H1 (cell line): Measurements from ENCODE around the gene GCLM. TPM values are rescaled to one million over a fixed set of nuclear protein-coding genes. Genes with fewer than 3 reads are reported as not detected.
A peak's percentile ranks its signal among the peaks of the same experiment; 100 is the strongest.

Source experiments
- CTCF ChIA-PET: fragments of 300-600 bp; sonication (Branson Sonifier 250); formaldehyde crosslinking; loops from one replicate; lab custom pipeline; 2021; ENCODE audit not compliant: partially characterized antibody; lab: Charles Lee
- POLR2A ChIA-PET: fragments of 300-600 bp; sonication (Branson Sonifier 250); formaldehyde crosslinking; loops from one replicate; lab custom pipeline; 2021; ENCODE audit warnings: inconsistent platforms; ENCODE audit not compliant: partially characterized antibody; lab: Charles Lee
- DNase-seq, 2 experiments: peaks; one replicate each; pipeline versions ENCODE4 v3.0.0 to v3.0.0-alpha.2; 2010 to 2022; ENCODE audit warnings: low spot score in 2 of 2, low read depth in 1 of 2, mixed read lengths in 1 of 2
- FAIRE-seq: peaks from 2 replicates; lab custom pipeline; 2011; peaks lifted over from hg19 to GRCh38; lab: Jason Lieb, UNC
- H2AFZ ChIP-seq: 2 replicates; pipeline ENCODE4 v1.8.1; 2012; ENCODE audit warnings: low read length, inconsistent platforms
- H2AK5ac ChIP-seq: 2 replicates; pipeline ENCODE4 v1.6.1; 2013; ENCODE audit warnings: low read depth, low read length
- H2BK120ac ChIP-seq: replicated peaks from 2 replicates; pipeline ENCODE3; 2013; ENCODE audit warnings: low read depth, low read length, inconsistent platforms
- H2BK12ac ChIP-seq: 2 replicates; pipeline ENCODE4 v1.6.1; 2013; ENCODE audit warnings: low read depth, low read length
- H2BK15ac ChIP-seq: 2 replicates; pipeline ENCODE4 v1.6.1; 2013; ENCODE audit warnings: low read length
- H2BK20ac ChIP-seq: 2 replicates; pipeline ENCODE4 v1.6.1; 2013; ENCODE audit warnings: low read length
- H2BK5ac ChIP-seq: 2 replicates; pipeline ENCODE4 v1.6.1; 2013; ENCODE audit warnings: low read depth, low read length
- H3K14ac ChIP-seq: 2 replicates; pipeline ENCODE4 v1.6.1; 2013; ENCODE audit warnings: inconsistent platforms; ENCODE audit not compliant: insufficient read length
- H3K18ac ChIP-seq: 2 replicates; pipeline ENCODE4 v1.6.1; 2013; ENCODE audit warnings: low read length; ENCODE audit errors: extremely low read depth
- H3K23ac ChIP-seq: 2 replicates; pipeline ENCODE4 v1.6.1; 2013; ENCODE audit warnings: inconsistent platforms; ENCODE audit not compliant: insufficient read length
- H3K23me2 ChIP-seq: 2 replicates; pipeline ENCODE4 v1.6.1; 2013; ENCODE audit warnings: low read depth, low read length
- H3K27ac ChIP-seq: 2 replicates; pipeline ENCODE4 v1.6.1; 2011; ENCODE audit warnings: low read depth, low read length, inconsistent platforms
- H3K27me3 ChIP-seq, 4 experiments: replicated peaks in 1 of 4; 1 replicate in 1 of 4; 2 replicates in 3 of 4; pipeline versions ENCODE4 v1.6.1 to v1.8.1; 2011 to 2013; ENCODE audit warnings: low read length in 3 of 4, mild to moderate bottlenecking in 3 of 4, inconsistent platforms in 2 of 4, mixed read lengths in 2 of 4, moderate library complexity in 1 of 4; ENCODE audit not compliant: control insufficient read depth in 3 of 4, insufficient read depth in 3 of 4; ENCODE audit errors: extremely low read depth in 1 of 4
- H3K36me3 ChIP-seq, 4 experiments: 2 replicates each; pipeline versions ENCODE4 v1.6.1 to v1.8.1; 2011 to 2013; ENCODE audit warnings: mild to moderate bottlenecking in 4 of 4, low read length in 3 of 4, moderate library complexity in 2 of 4, control low read depth in 1 of 4, inconsistent platforms in 1 of 4; ENCODE audit not compliant: insufficient read depth in 4 of 4, control insufficient read depth in 2 of 4
- H3K4ac ChIP-seq: replicated peaks from 2 replicates; pipeline ENCODE3; 2013; ENCODE audit warnings: low read length, low read depth, mixed read lengths, inconsistent platforms; ENCODE audit not compliant: insufficient read length
- H3K4me1 ChIP-seq, 4 experiments: replicated peaks in 1 of 4; 1 replicate in 1 of 4; 2 replicates in 3 of 4; pipeline versions ENCODE4 v1.6.1 to v1.8.1; 2011 to 2013; ENCODE audit warnings: low read length in 3 of 4, inconsistent platforms in 2 of 4, mixed read lengths in 1 of 4; ENCODE audit not compliant: insufficient read depth in 4 of 4, control insufficient read depth in 3 of 4
- H3K4me2 ChIP-seq, 2 experiments: 2 replicates each; pipeline versions ENCODE4 v1.6.1 to v1.8.1; 2011 to 2013; ENCODE audit warnings: low read depth in 2 of 2, low read length in 2 of 2, control low read depth in 1 of 2, inconsistent platforms in 1 of 2, mild to moderate bottlenecking in 1 of 2; ENCODE audit not compliant: insufficient read depth in 1 of 2
- H3K4me3 ChIP-seq, 4 experiments: fragments of 200-600, 300-600 bp in 1 of 4; sonication (generic), shearing (Covaris generic), sonication (Bioruptor Twin) in 1 of 4; 2 replicates each; pipeline versions ENCODE4 v1.5.1 to v1.8.1; 2011 to 2016; ENCODE audit warnings: low read length in 4 of 4, low read depth in 3 of 4, control low read depth in 2 of 4, inconsistent platforms in 2 of 4, mild to moderate bottlenecking in 2 of 4, mixed read lengths in 1 of 4, moderate library complexity in 1 of 4; ENCODE audit not compliant: insufficient read depth in 2 of 4; ENCODE audit errors: extremely low read depth in 1 of 4
- H3K56ac ChIP-seq: replicated peaks from 2 replicates; pipeline ENCODE3; 2013; ENCODE audit warnings: low read depth, mild to moderate bottlenecking, mixed read lengths, low read length, inconsistent platforms; ENCODE audit not compliant: insufficient read length
- H3K79me1 ChIP-seq: 2 replicates; pipeline ENCODE4 v1.6.1; 2013; ENCODE audit warnings: low read depth, low read length, control low read depth
- H3K79me2 ChIP-seq, 2 experiments: 2 replicates each; pipeline versions ENCODE4 v1.6.1 to v1.8.1; 2012 to 2013; ENCODE audit warnings: low read length in 2 of 2, mild to moderate bottlenecking in 2 of 2, inconsistent platforms in 1 of 2; ENCODE audit not compliant: insufficient read depth in 2 of 2, control insufficient read depth in 1 of 2
- H3K9ac ChIP-seq, 4 experiments: replicated peaks in 1 of 4; 1 replicate in 1 of 4; 2 replicates in 3 of 4; pipeline versions ENCODE4 v1.6.1 to v1.8.1; 2011 to 2013; ENCODE audit warnings: low read depth in 3 of 4, low read length in 3 of 4, control low read depth in 2 of 4, mild to moderate bottlenecking in 2 of 4, moderate library complexity in 2 of 4, inconsistent platforms in 1 of 4; ENCODE audit errors: extremely low read depth in 1 of 4
- H3K9me3 ChIP-seq, 2 experiments: 2 replicates each; pipeline versions ENCODE4 v1.6.1 to v1.8.1; 2012 to 2013; ENCODE audit warnings: mild to moderate bottlenecking in 2 of 2, moderate library complexity in 2 of 2, control low read depth in 1 of 2, inconsistent platforms in 1 of 2, low read depth in 1 of 2, low read length in 1 of 2, mixed read lengths in 1 of 2; ENCODE audit not compliant: insufficient read depth in 2 of 2
- H4K20me1 ChIP-seq, 2 experiments: replicated peaks in 1 of 2; 2 replicates each; pipeline versions ENCODE3 to v1.8.1; 2011 to 2013; ENCODE audit warnings: inconsistent platforms in 2 of 2, low read length in 2 of 2, mild to moderate bottlenecking in 1 of 2; ENCODE audit not compliant: insufficient read depth in 2 of 2, control insufficient read depth in 1 of 2
- H4K5ac ChIP-seq: 2 replicates; pipeline ENCODE4 v1.6.1; 2013; ENCODE audit warnings: low read length, low read depth, mixed read lengths, inconsistent platforms; ENCODE audit not compliant: insufficient read length
- H4K8ac ChIP-seq: 2 replicates; pipeline ENCODE4 v1.8.0; 2013; ENCODE audit warnings: mild to moderate bottlenecking, moderate library complexity, low read length, inconsistent platforms; ENCODE audit not compliant: insufficient read depth; ENCODE audit errors: extremely low read depth
- H4K91ac ChIP-seq: replicated peaks from 2 replicates; pipeline ENCODE3; 2013; ENCODE audit warnings: low read length, mixed read lengths, inconsistent platforms; ENCODE audit not compliant: insufficient read length
- CHD1 ChIP-seq: IDR thresholded peaks from 2 replicates; pipeline ENCODE4 v1.6.1; 2012; ENCODE audit warnings: low read depth, low read length, improper control_type of control experiment
- POU5F1 ChIP-seq: IDR thresholded peaks from 2 replicates; pipeline ENCODE4 v1.6.1; 2011; ENCODE audit warnings: low read depth, mild to moderate bottlenecking, low read length, moderate library complexity
- RXRA ChIP-seq: IDR thresholded peaks from 2 replicates; pipeline ENCODE4 v1.6.1; 2011; ENCODE audit warnings: low read depth, mild to moderate bottlenecking, low read length, moderate library complexity; ENCODE audit not compliant: insufficient read depth
- SRF ChIP-seq: IDR thresholded peaks from 2 replicates; pipeline ENCODE4 v1.6.1; 2011; ENCODE audit warnings: mild to moderate bottlenecking, low read depth, low read length, moderate library complexity
- TCF12 ChIP-seq: IDR thresholded peaks from 2 replicates; pipeline ENCODE4 v1.6.1; 2011; ENCODE audit warnings: low read depth, mild to moderate bottlenecking, low read length
- WGBS, 2 experiments: shearing (Covaris generic) in 1 of 2; methylation state at CpG; one replicate each; pipeline versions ENCODE4 v1.1.6 to v1.1.7; 2013 to 2015; ENCODE audit warnings: low lambda C conversion rate in 2 of 2, mixed read lengths in 2 of 2, inconsistent platforms in 1 of 2, low coverage in 1 of 2, missing lambda C conversion rate in 1 of 2; ENCODE audit not compliant: insufficient replicate concordance in 2 of 2, insufficient coverage in 1 of 2, insufficient read length in 1 of 2; ENCODE audit errors: extremely low coverage in 1 of 2, missing lambda C conversion rate in 1 of 2; 5-methylcytosine and 5-hydroxymethylcytosine counted together
- polyA plus RNA-seq, 7 experiments: library from polyadenylated mRNA; depleted of rRNA in 3 of 7; stranded (reverse) in 5 of 7; unstranded in 2 of 7; fragments of >200 nt in 5 of 7; fragments of 200-250 nt in 2 of 7; gene quantifications; 1 replicate in 5 of 7; 2 replicates in 1 of 7; 4 replicates in 1 of 7; pipeline versions ENCODE4 v1.2.1 to v1.2.3, GENCODE V29; 2011 to 2013; ENCODE audit warnings: missing spikeins in 2 of 7, mixed read lengths in 2 of 7
- total RNA-seq: library from RNA; stranded (reverse); fragmentation: NEBNext Ultra II Directional; extraction: Animal tissue kit (Norgen Biotek cat#: 25700); gene quantifications from 2 replicates; pipeline ENCODE4 v1.2.1, GENCODE V29; 2021

Gene GCLM
- total and polyA plus RNA-seq, 2 of the 8 experiments (the other 6 are each of a cell fraction or from before 2014, with no cell fraction given): 3.1 to 12.8 TPM

GRCh38 chr1:93876244-93876643 lies 33.0 kb downstream of the GCLM start:
- no peak overlapping the region for H3K9ac ChIP-seq
- H3K4me1 ChIP-seq: peaks cover 0 to 2% (median 0%) of the 10 kb centered on the region in 4 experiments; a peak in 5 of 7 replicates
- H4K8ac ChIP-seq: no peak overlapping the region
- peaks cover 6% of the 10 kb centered on the region for H3K79me1 ChIP-seq
- H4K91ac ChIP-seq: no peak overlapping the region
- no peak overlapping the region for H3K27ac ChIP-seq
- peaks cover 2 to 7% of the 10 kb centered on the region in 2 experiments for H4K20me1 ChIP-seq
- no peak overlapping the region for H2BK12ac ChIP-seq
- H2BK15ac ChIP-seq: no peak overlapping the region
- H2AK5ac ChIP-seq: no peak overlapping the region
- no peak overlapping the region for H2BK120ac ChIP-seq
- no peak overlapping the region for H2AFZ ChIP-seq
- no peak overlapping the region; a peak in 1 of 8 replicates for H3K4me3 ChIP-seq
- FAIRE-seq (no peak), DNase-seq (no peak)
- H3K56ac ChIP-seq: no peak overlapping the region
- H3K79me2 ChIP-seq: peaks cover 20 to 32% of the 10 kb centered on the region in 2 experiments
- TF ChIP-seq POU5F1 (no peak), RXRA (no peak), TCF12 (no peak), SRF (no peak), CHD1 (no peak)
- no peak overlapping the region for H4K5ac ChIP-seq
- no peak overlapping the region for H2BK5ac ChIP-seq
- H3K18ac ChIP-seq: no peak overlapping the region
- ChIA-PET CTCF (no interaction called here), POLR2A (no interaction called here)
- no peak overlapping the region for H3K4ac ChIP-seq
- H2BK20ac ChIP-seq: no peak overlapping the region
- H3K4me2 ChIP-seq: peak overlapping the region in 1 of 2 experiments; percentile 16; a peak in 2 of 4 replicates
- 88% methylated on average over 1 of the region's 1 CpG; no CpG with 5 or more reads in 1 of the 2 experiments for WGBS, 2 experiments
- H3K23me2 ChIP-seq: peaks cover 2% of the 10 kb centered on the region; the same call in 1 of the 2 replicates
- no peaks in the 10 kb centered on the region for H3K9me3 ChIP-seq
- H3K23ac ChIP-seq: no peak overlapping the region
- H3K36me3 ChIP-seq: peaks cover 16 to 62% (median 50%) of the 10 kb centered on the region in 4 experiments
- H3K27me3 ChIP-seq: no peaks in the 10 kb centered on the region
- no peak overlapping the region for H3K14ac ChIP-seq
